Renal cortical epithelial cell (primary cell): ENCODE data around the gene KEL. TPM values are rescaled to one million over a fixed set of nuclear protein-coding genes. Genes with fewer than 3 reads are reported as not detected.

ENCODE experiments used
- DNase-seq: peaks from one replicate; pipeline ENCODE4 v3.0.0-alpha.2; 2011; ENCODE audit warnings: low read depth
- total RNA-seq: library from RNA; depleted of rRNA; stranded (reverse); fragments of >200 nt; gene quantifications from 2 replicates; pipeline ENCODE4 v1.2.3, GENCODE V29; 2014

Gene KEL
- total RNA-seq, 1 donor from 2014 or later, result 0.20 TPM

DNA sequence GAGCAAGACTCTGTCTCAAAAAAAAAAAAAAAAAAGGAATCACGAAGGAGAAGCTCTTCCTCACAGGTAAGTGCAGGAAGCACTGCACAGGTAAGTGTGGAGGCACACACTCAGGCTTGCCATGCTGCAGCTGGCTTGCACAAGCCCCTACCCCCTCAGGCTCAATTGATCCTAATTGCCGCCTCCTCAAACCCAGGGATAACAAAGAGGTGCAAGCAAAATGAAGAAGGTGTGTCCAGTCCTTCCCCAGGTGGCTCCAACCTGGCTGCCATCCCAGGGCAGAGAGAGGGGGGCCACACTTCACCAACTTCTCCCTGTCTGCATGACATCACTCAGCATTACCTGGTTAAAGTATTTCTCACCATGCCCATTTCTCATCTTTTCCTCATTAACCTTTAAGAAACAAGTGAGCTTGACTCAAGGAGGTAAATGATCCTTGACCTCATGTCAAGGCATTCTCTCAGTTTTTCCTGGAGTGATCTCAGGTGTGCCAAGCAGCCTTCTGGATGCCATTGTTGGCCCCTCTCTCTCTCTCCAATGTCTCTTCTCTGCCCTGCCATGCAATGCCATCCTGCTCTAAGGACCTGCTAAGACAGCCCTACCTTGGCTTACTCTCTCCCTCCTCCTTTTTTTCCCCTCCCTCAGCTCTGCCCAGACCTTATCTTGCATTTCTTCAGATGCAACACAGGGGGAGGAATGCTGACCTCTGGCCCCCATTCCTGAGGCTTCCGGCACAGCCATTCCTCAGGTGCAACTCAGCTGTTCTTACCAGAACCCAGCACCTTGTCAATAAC, 63.6 kb downstream of the KEL start:
- no peak for DNase-seq

DNA sequence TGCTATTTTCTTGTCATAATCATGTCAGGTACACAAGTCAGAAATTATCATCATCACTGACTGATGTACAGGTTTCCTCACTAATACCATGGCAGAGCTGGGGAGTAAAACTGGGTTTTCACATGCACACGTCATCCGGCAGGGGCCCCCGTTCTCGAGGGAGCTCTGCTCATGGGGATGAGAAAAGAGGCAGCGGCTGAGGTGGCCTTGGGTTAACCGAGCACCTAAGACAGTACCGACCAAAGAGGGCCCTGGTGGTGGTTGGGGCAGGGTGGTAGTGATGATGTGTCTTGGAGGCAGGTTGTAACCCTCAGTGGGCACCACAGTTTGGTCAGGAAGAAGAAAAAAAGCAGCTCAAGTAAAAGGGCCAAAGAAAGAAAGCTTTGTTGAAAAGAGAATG, 64.5 kb downstream of the KEL start:
- no peak for DNase-seq

DNA sequence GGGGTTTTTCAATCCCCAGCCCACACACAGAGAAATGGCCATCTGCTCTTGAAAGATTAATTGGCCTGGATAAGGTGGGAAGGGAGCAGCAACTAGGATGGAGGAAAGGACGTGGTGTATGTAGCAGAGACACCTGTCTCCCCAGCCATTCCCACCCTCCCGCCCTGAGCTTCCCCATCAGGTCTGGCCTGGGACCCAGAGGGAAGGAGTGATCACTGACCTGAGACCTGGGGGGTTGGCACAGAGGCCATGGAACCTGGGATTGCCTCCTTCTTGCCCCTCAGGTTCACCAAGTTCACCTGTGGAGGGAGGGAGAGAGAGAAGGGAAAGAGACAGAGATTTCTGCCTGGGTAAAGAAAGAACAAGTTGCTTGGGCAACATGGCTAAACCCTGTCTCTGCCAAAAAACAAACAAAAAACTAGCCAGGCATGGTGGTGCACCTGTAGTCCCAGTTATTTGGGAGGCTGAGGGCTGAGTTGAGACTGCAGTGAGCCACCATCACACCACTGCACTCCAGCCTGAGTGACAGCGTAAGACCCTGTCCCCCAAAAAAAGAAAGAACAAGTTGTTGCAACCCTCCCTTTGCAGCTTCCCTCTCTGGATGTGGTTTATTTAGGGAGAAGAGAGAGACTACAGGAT, 65.3 kb downstream of the KEL start:
- no peak for DNase-seq

DNA sequence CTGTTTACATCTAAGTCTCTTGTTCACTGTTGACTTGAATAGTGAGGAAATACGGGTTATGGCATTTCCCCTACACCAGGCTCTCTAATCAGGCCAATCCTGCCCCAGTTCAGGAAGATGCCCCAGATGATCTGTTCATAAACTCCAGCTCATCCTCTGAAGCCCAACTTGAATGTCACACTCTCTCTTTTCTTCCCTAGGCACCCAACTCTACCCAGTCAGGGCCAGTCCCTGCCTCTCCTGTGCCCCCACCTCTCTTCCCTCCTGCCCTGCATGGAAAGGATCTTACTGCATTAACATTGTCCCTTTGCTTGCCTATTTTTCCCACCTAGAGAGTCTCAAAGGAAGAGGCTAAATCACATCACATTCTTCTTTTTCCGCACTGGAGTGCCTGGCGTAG, 66.0 kb downstream of the KEL start:
- no peak for DNase-seq

DNA sequence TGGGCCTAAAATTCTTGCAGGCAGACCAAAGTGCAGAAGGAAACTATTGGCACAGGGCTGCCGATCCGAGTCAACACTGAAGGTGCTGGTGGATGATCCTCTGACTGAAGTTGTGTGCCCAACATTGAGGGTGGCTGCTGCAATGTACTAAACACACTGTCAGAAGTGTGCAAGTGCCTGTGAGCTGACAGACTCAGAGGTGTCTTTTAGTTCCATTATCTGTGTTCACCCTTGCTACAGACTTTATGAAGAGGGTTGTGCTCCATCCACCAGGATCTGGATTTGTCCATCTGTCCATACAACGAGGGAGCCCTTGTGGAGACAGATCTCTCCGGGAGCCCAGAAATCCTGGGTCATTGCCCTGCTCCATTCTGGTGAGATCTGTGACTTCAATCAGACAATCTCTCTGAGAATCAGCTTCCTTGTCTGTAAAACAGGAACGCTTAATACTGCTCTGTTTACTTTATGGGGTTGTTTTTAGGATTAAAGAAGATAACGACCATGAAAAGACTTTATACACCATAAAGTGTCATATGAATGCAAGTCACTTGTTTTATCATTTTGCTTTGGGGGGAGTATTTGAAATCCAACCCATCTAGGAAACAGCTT, 67.1 kb downstream of the KEL start:
- DNase-seq, result no peak

DNA sequence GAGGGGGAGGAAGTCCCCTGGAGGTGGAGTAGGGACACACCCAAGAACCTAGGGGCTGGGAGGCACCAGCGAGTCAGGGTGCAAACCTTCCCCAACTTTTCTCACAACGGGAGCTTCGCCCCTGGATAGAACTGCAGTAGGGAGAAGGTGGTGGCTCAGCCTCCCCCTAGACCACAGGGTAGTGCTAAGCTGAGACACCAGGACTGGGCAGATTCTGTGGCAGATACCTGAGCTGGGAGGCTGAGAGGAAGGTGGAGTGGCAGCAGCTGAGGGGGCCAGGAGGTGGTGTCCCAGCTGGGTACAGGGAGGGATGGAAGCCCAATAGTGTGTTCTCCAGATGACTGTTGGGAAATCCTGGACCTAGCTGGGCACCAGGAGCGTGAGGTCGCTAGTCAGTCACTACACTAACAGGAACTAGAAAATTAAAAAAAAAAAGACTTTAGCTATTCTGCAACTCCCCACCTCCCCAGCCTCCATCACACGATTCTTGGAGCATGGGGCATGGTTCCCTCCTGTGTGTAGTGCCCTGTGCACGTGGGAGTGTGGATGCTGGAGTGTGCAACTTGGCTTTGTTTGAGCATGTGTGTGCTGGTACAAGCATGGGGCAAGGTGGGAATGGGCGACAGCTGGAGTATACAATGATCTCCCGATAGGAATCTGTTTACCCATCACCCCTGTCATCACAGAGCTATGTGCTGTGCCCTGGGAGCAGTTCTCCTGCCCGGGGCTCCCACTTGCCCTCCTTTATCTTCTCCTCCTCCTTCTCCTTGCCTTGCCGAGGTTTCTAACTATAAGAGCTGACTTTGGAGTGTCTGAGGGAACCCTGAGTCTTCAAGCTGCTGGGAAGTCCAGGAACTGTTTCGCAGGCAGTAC, 67.8 kb downstream of the KEL start:
- no peak for DNase-seq

DNA sequence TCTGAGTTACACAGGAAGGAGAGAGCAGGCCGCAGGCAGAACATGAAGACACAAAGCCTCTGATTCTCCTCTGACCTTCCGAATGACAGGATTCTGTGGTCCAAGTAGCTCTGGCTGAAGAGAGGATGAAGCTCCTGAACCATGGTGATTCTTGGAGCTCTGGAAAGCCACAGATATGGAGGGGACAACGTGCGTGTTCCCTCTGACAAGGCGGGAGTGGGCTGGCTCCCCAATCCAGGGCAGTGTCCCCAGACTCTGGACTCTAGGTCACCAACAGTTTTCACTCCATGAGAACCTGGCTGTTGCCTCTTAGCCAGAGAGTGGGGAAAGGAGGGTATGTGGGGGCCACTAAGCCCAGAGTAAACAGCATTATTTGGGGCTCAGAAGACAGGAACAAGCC, 69.2 kb downstream of the KEL start:
- no peak for DNase-seq

DNA sequence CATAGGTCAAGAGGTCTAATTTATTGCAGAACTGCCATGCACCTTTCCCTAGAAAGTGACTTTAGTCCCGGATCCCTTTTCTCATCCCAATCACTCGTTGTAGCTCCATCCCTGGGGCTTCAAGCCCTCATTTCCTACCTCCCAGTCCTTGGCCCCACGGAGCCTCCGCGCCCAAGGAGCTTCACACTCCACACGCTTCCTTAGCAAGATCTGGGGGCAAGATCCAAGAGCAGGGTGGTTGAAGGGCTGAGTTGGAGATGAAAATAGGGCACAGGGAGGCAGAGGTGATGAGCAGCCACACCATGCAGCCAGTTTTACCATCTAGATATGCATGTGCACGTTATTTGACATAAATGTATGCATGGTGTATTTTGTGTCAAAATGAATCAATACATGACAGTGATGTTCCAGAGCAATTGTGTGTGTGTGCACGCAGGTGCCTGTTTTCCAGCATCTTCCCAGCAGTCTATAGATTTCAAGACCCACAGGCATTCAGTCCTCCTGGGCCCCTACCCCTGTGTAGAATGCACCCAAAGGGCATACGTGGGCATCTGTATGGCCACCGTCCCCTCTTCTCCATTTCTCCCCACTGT, 70.6 kb downstream of the KEL start:
- no peak for DNase-seq

Other genes with a start within 250 kb of the KEL start
- not detected in 2 replicates for gene PRSS1, start 212.9 kb downstream of the KEL start, total RNA-seq
- gene PRSS2, start 191.4 kb downstream of the KEL start, total RNA-seq, result not detected in 2 replicates
- gene EPHB6, start 107.3 kb downstream of the KEL start, total RNA-seq, result 0.35 and 2.0 TPM in 2 replicates
- 0.05 TPM in 1 of 2 replicates, not detected in the other for gene TRPV6, start 76.6 kb downstream of the KEL start, total RNA-seq
- gene TRPV5, start 28.6 kb downstream of the KEL start, total RNA-seq, result not detected in 2 replicates
- gene LLCFC1, start 22.9 kb downstream of the KEL start, total RNA-seq, result not detected in 2 replicates
- not detected in 2 replicates for gene OR9A2, start 64.8 kb upstream of the KEL start, total RNA-seq
- gene OR6V1, start 90.0 kb upstream of the KEL start, total RNA-seq, result not detected in 2 replicates
- not detected in 2 replicates for gene PIP, start 169.7 kb upstream of the KEL start, total RNA-seq
- not detected in 2 replicates for gene TAS2R39, start 221.1 kb upstream of the KEL start, total RNA-seq